ENCODE measurements around the gene LRRC1.

- TF ChIP-seq TAF1 (IDR thresholded peaks at IDR 0.05; ENCODE audit: borderline replicate concordance, insufficient read depth, low read length): no peak
- no peak for TF ChIP-seq REST (IDR thresholded peaks at IDR 0.05; ENCODE audit: insufficient read depth in 1 of 2, low read depth in 2 of 2, low read length in 2 of 2)
- TF ChIP-seq POLR2AphosphoS5 (IDR thresholded peaks at IDR 0.05; ENCODE audit: low read depth, low read length): no peak
- TF ChIP-seq SIN3A (IDR thresholded peaks at IDR 0.05; ENCODE audit: borderline replicate concordance, insufficient read depth, low read length): no peak
- TF ChIP-seq FOXP2 (optimal IDR thresholded peaks at IDR 0.05; ENCODE audit: borderline replicate concordance, extremely low read depth, extremely low read length, insufficient read depth): no peak
These were observed 26.2 kb upstream of the LRRC1 start for GRCh38 chr6:53768636-53769035.
